ENCODE measurements around the gene ZSCAN10.

- TF ChIP-seq EP300 (IDR thresholded peaks at IDR 0.05): no peak
- TF ChIP-seq POLR2A (IDR thresholded peaks at IDR 0.05): no peak
Measured at GRCh38 chr16:3065742-3066439, 33.2 kb downstream of the ZSCAN10 start.

Data from sigmoid colon (tissue), 4 donors.